PC-9 (cell line): Measurements from ENCODE around the gene ENPP7. TPM values are rescaled to one million over a fixed set of nuclear protein-coding genes. Genes with fewer than 3 reads are reported as not detected.

Experiments
- BruUV-seq: library from RNA; stranded (reverse); fragments of 400-500 nt; replicated peaks from 2 replicates; lab custom pipeline; 2021; lab: Mats Ljungman, UMichigan
- CTCF ChIA-PET: fragments of 300-600 bp; sonication (Branson Sonifier 250); formaldehyde crosslinking; loops from one replicate; lab custom pipeline; 2022; ENCODE audit warnings: antibody characterized with exemption; lab: Charles Lee
- POLR2A ChIA-PET: fragments of 300-600 bp; sonication (Branson Sonifier 250); formaldehyde crosslinking; loops from one replicate; lab custom pipeline; 2022; ENCODE audit warnings: antibody characterized with exemption; ENCODE audit not compliant: unreplicated experiment; lab: Charles Lee
- DNase-seq, 2 experiments: peaks; one replicate each; pipeline versions ENCODE4 v3.0.0 to v3.0.0-alpha.2; 2015 to 2022; ENCODE audit warnings: mixed read lengths in 1 of 2
- H2AFZ ChIP-seq: fragments of 200-600 bp; sonication (generic); 2 replicates; pipeline ENCODE4 v1.8.1; 2017; ENCODE audit warnings: antibody characterized with exemption
- H3F3A ChIP-seq: fragments of 200-600 bp; sonication (generic); 2 replicates; pipeline ENCODE4 v1.8.1; 2017; ENCODE audit warnings: antibody characterized with exemption, mild to moderate bottlenecking, low read depth; ENCODE audit not compliant: insufficient read depth
- H3K27ac ChIP-seq: fragments of 200-600 bp; sonication (generic); 2 replicates; pipeline ENCODE4 v1.6.1; 2016; ENCODE audit warnings: mixed run types
- H3K27me3 ChIP-seq: fragments of 200-600 bp; sonication (generic); 2 replicates; pipeline ENCODE4 v1.6.1; 2016; ENCODE audit warnings: low read depth, mixed run types; ENCODE audit not compliant: insufficient read depth
- H3K36me3 ChIP-seq: fragments of 200-600 bp; sonication (generic); 2 replicates; pipeline ENCODE4 v1.6.1; 2016; ENCODE audit warnings: low read depth, mixed run types
- H3K4me1 ChIP-seq: fragments of 200-600 bp; sonication (generic); replicated peaks from 2 replicates; pipeline ENCODE4 v1.6.1; 2016; ENCODE audit warnings: mixed run types; ENCODE audit not compliant: insufficient read depth
- H3K4me2 ChIP-seq: fragments of 200-600 bp; sonication (generic); 2 replicates; pipeline ENCODE4 v1.6.1; 2017; ENCODE audit warnings: mixed run types
- H3K4me3 ChIP-seq: fragments of 200-600 bp; sonication (generic); 2 replicates; pipeline ENCODE4 v1.6.1; 2016; ENCODE audit warnings: mixed run types
- H3K79me2 ChIP-seq: fragments of 200-600 bp; sonication (generic); 2 replicates; pipeline ENCODE4 v1.6.1; 2017; ENCODE audit warnings: low read depth, mixed run types
- H3K9me2 ChIP-seq: fragments of 200-600 bp; sonication (generic); 2 replicates; pipeline ENCODE4 v1.8.1; 2017; ENCODE audit warnings: mild to moderate bottlenecking; ENCODE audit not compliant: insufficient read depth
- H3K9me3 ChIP-seq: fragments of 200-600 bp; sonication (generic); 2 replicates; pipeline ENCODE4 v1.8.1; 2016; ENCODE audit warnings: low read depth; ENCODE audit not compliant: insufficient read depth
- H4K20me1 ChIP-seq: fragments of 200-600 bp; sonication (generic); 2 replicates; pipeline ENCODE4 v1.8.1; 2017; ENCODE audit not compliant: insufficient read depth
- EZH2 ChIP-seq: fragments of 200-600 bp; sonication (generic); IDR thresholded peaks from 2 replicates; pipeline ENCODE4 v1.8.0; 2017; ENCODE audit warnings: antibody characterized with exemption, low read depth
- intact Hi-C: fragments of 100-400 bp; cut with micrococcal nuclease; formaldehyde crosslinking; loops from one replicate; pipeline ENCODE4 v1.10.0; 2022; ENCODE audit not compliant: unreplicated experiment
- total RNA-seq: library from RNA; stranded (reverse); gene quantifications from 2 replicates; pipeline ENCODE4 v1.2.3, GENCODE V29; 2021
- TF ChIP-seq, protein P1 (sequence below): fragments of 200-600 bp; sonication (generic); conservative IDR thresholded peaks from 2 replicates; pipeline ENCODE4 v1.6.1; 2017; ENCODE audit warnings: mixed run types, antibody characterized with exemption, mild to moderate bottlenecking, moderate library complexity

The ENPP7 gene
- total RNA-seq, 1 experiment from 2014 or later: not detected

GRCh38 chr17:79695797-79696609 is 34.7 kb upstream of the ENPP7 start:
- H2AFZ ChIP-seq: no peak overlapping the region

DNA sequence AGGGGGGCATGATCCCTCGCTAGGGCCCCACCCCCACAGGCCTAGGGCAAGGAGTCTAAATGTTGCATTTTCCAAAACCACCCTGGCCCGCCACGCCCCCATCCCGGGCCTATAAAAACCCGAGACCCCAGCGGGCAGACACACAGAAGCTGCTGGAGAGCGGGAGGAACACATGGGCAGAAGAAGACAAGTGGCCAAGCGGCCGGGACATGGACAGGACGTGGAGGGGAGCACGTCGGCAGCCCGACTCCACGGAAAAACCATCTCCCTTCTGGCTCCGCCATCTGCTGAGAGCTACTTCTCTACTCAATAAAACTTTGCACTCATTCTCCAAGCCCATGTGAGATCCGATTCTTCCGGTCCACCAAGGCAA is 34.1 kb upstream of the ENPP7 start:
- intact Hi-C loops: no loop called here
- ChIA-PET CTCF (no interaction called here), POLR2A (interaction anchor here (0.6 kb wide), 1 partner anchor 172 kb away, joined by 5 read pairs; no protein-coding TSS in a partner anchor)
- Histone ChIP-seq H3K27me3 (peaks cover 59% of the 10 kb centered on the region), H3K4me3 (no peak overlapping the region), H3K27ac (no peak overlapping the region), H3K79me2 (no peaks in the 10 kb centered on the region), H2AFZ (no peak overlapping the region), H3K36me3 (no peaks in the 10 kb centered on the region), H3K4me2 (no peak overlapping the region), H3K9me3 (no peaks in the 10 kb centered on the region), H3K9me2 (no peaks in the 10 kb centered on the region), H4K20me1 (no peaks in the 10 kb centered on the region; the same call in 1 of the 2 replicates), H3K4me1 (no peaks in the 10 kb centered on the region), H3F3A (no peaks in the 10 kb centered on the region)
- no peak for DNase-seq
- TF ChIP-seq, protein P1, sequence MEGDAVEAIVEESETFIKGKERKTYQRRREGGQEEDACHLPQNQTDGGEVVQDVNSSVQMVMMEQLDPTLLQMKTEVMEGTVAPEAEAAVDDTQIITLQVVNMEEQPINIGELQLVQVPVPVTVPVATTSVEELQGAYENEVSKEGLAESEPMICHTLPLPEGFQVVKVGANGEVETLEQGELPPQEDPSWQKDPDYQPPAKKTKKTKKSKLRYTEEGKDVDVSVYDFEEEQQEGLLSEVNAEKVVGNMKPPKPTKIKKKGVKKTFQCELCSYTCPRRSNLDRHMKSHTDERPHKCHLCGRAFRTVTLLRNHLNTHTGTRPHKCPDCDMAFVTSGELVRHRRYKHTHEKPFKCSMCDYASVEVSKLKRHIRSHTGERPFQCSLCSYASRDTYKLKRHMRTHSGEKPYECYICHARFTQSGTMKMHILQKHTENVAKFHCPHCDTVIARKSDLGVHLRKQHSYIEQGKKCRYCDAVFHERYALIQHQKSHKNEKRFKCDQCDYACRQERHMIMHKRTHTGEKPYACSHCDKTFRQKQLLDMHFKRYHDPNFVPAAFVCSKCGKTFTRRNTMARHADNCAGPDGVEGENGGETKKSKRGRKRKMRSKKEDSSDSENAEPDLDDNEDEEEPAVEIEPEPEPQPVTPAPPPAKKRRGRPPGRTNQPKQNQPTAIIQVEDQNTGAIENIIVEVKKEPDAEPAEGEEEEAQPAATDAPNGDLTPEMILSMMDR: no peak
- TF ChIP-seq EZH2: no peak
- BruUV-seq: no TSS peak

More at GRCh38 chr17:79695797-79696609, 34.7 kb upstream of the ENPP7 start:
- Histone ChIP-seq H3K27me3 (peaks cover 62% of the 10 kb centered on the region), H3F3A (no peaks in the 10 kb centered on the region), H3K36me3 (no peaks in the 10 kb centered on the region), H3K79me2 (no peaks in the 10 kb centered on the region), H3K9me3 (no peaks in the 10 kb centered on the region), H3K4me3 (no peak overlapping the region), H4K20me1 (no peaks in the 10 kb centered on the region; the same call in 1 of the 2 replicates), H3K9me2 (no peaks in the 10 kb centered on the region), H3K27ac (no peak overlapping the region), H3K4me1 (no peaks in the 10 kb centered on the region), H3K4me2 (no peak overlapping the region)
- peak in 1 of 2 experiments; percentile 19 for DNase-seq
- ChIA-PET POLR2A (interaction anchor here (0.6 kb wide), 1 partner anchor 171 kb away, joined by 5 read pairs; no protein-coding TSS in a partner anchor), CTCF (no interaction called here)
- intact Hi-C loops: no loop called here
- BruUV-seq: no TSS peak
- TF ChIP-seq, protein P1: no peak
- TF ChIP-seq EZH2: no peak

DNA sequence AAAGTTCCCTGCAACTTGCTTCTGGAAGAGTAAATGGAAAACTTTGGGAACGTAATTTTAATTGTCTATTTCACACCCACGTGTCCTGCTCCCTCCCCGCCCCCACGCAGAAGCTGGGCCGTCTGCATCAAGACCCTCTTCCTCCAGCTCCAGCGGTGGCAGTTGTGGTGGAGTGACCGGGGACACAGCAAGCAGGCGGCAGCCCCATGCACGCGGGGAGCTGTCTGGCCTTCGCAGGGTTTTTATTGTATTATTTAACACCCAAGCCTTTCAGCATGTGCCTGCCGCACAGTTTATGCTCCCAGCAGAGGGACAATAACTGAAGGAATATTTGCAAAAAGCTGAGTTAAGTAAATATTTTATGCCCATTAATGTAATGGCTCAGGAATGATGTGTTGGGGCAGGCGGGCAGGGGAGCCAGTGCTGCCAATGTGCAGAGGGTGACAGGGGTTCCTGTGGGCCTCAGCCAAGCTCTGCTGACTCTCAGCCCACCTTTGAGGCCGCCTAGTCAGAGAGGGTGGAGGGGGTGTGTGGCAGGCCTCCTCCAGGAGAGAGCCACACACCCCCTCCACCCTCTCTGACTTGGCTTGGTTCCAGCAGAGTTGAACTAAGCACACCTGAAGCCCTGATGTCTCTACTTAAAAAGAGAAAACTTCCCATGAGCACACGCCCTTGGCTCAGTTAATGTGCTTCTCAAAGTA is 32.4 kb upstream of the ENPP7 start:
- Histone ChIP-seq H3F3A (no peaks in the 10 kb centered on the region), H3K4me1 (no peaks in the 10 kb centered on the region), H3K9me3 (no peaks in the 10 kb centered on the region), H3K27me3 (peaks cover 43% of the 10 kb centered on the region), H3K9me2 (no peaks in the 10 kb centered on the region), H3K4me2 (no peak overlapping the region), H3K4me3 (no peak overlapping the region), H3K27ac (no peak overlapping the region), H3K79me2 (no peaks in the 10 kb centered on the region), H2AFZ (no peak overlapping the region), H3K36me3 (no peaks in the 10 kb centered on the region), H4K20me1 (no peaks in the 10 kb centered on the region)
- DNase-seq: no peak
- TF ChIP-seq EZH2: no peak
- TF ChIP-seq, protein P1: no peak
- intact Hi-C loops: no loop called here
- ChIA-PET CTCF (no interaction called here), POLR2A (no interaction called here)
- BruUV-seq: no TSS peak
